ENCODE results near the gene SHROOM4. TPM values are rescaled to one million over a fixed set of nuclear protein-coding genes. Genes with fewer than 3 reads are reported as not detected.

Gene SHROOM4
- total and polyA plus RNA-seq, 5 experiments from 2014 or later: not detected

DNA sequence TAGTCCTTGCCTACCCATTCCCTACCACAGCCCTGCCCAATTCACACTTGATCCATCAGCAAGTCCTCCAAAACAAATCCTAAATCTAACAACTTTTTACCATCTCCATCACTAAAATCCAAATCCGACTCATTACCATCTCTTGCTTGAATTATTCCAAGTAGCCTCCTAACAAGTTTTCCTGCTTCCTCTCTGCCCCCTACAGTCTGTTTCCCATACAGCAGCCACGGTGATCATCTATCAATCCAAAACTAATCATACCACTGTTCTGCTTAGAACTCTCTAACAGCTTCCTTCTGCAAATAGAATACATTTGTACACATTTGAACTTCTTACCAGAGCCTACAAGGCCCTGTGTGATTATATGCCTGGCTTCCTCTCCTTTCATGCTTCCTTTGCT, 133.0 kb downstream of the SHROOM4 start:
- Mint-ChIP-seq H3K9me3 (no peaks in the 10 kb centered on the region), H3K4me3 (no peak overlapping the region), H3K36me3 (no peaks in the 10 kb centered on the region), H3K4me1 (no peaks in the 10 kb centered on the region), H3K27me3 (no peaks in the 10 kb centered on the region), H3K27ac (no peak overlapping the region)
- POLR2A ChIA-PET: no interaction called here
- no peak for DNase-seq
- ATAC-seq: no peak

GRCh38 chrX:50677789-50678188, 136.2 kb downstream of the SHROOM4 start:
- no peak overlapping the region for H3K4me3 Mint-ChIP-seq
- no peaks in the 10 kb centered on the region for H3K36me3 Mint-ChIP-seq
- H3K27ac Mint-ChIP-seq: no peak overlapping the region
- DNase-seq: no peak
- no peaks in the 10 kb centered on the region for H3K9me3 Mint-ChIP-seq
- no peak for ATAC-seq
- H3K4me1 Mint-ChIP-seq: no peaks in the 10 kb centered on the region
- H3K27me3 Mint-ChIP-seq: no peaks in the 10 kb centered on the region
- POLR2A ChIA-PET: no interaction called here

- H3K27me3 Mint-ChIP-seq: peaks cover 0 to 2% (median 0%) of the 10 kb centered on the region in 5 donors
- POLR2A ChIA-PET: no interaction called here
- H3K4me3 Mint-ChIP-seq: no peak overlapping the region
- no peak overlapping the region for H3K27ac Mint-ChIP-seq
- no peaks in the 10 kb centered on the region for H3K36me3 Mint-ChIP-seq
- DNase-seq: no peak
- no peak for ATAC-seq
- no peaks in the 10 kb centered on the region for H3K4me1 Mint-ChIP-seq
- no peaks in the 10 kb centered on the region for H3K9me3 Mint-ChIP-seq
Measured at GRCh38 chrX:50671661-50672060, 142.3 kb downstream of the SHROOM4 start.

GRCh38 chrX:50668860-50669259, 145.1 kb downstream of the SHROOM4 start:
- Mint-ChIP-seq H3K9me3 (no peaks in the 10 kb centered on the region), H3K27ac (no peak overlapping the region), H3K27me3 (peaks cover 0 to 4% (median 0%) of the 10 kb centered on the region in 5 donors), H3K36me3 (no peaks in the 10 kb centered on the region), H3K4me1 (no peaks in the 10 kb centered on the region), H3K4me3 (no peak overlapping the region)
- no peak for ATAC-seq
- POLR2A ChIA-PET: no interaction called here
- no peak for DNase-seq

GRCh38 chrX:50648156-50648555, 165.8 kb downstream of the SHROOM4 start:
- H3K9me3 Mint-ChIP-seq: no peaks in the 10 kb centered on the region
- no peak for DNase-seq
- H3K4me1 Mint-ChIP-seq: no peaks in the 10 kb centered on the region
- no peak for ATAC-seq
- H3K4me3 Mint-ChIP-seq: no peak overlapping the region
- H3K27me3 Mint-ChIP-seq: peaks cover 0 to 3% (median 0%) of the 10 kb centered on the region in 5 donors
- no peak overlapping the region for H3K27ac Mint-ChIP-seq
- POLR2A ChIA-PET: no interaction called here
- no peaks in the 10 kb centered on the region for H3K36me3 Mint-ChIP-seq

GRCh38 chrX:50644496-50644895, 169.5 kb downstream of the SHROOM4 start:
- H3K9me3 Mint-ChIP-seq: no peaks in the 10 kb centered on the region
- H3K4me3 Mint-ChIP-seq: no peak overlapping the region
- H3K4me1 Mint-ChIP-seq: no peaks in the 10 kb centered on the region
- H3K27ac Mint-ChIP-seq: no peak overlapping the region
- ATAC-seq (no peak), DNase-seq (no peak)
- peaks cover 0 to 2% (median 0%) of the 10 kb centered on the region in 5 donors for H3K27me3 Mint-ChIP-seq
- POLR2A ChIA-PET: no interaction called here
- H3K36me3 Mint-ChIP-seq: no peaks in the 10 kb centered on the region

DNA sequence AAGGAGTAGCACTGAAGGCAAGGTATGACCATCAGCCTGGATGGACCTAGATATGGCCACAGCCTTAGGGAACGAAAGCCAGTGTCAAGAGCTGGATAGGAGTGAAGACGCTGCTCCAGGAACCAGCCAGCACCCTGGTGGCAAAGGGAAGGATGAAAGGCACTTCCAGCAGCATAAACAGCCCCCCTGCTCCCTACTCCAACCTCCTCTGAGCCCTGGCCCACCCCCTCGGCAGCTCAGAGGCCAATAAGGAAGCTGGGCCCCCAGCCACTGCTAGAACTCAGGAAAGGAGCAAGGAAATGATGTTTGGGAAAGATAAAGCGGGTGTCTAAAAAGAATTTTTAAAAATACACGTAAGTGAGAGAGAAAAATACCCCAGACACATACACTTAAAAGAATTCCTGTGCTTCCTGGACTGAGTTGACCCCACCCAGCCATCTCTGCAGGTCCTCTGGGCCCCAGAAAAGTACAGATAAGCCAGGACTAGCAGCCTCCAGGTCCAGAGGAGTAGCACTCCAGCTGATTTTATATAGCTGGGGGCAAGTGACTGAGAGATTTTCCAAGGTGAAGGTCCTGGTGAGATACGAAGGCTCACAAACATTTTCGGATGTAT, 170.4 kb downstream of the SHROOM4 start:
- peaks cover 2 to 6% (median 4%) of the 10 kb centered on the region in 4 donors for H3K4me1 Mint-ChIP-seq
- no peak overlapping the region for H3K4me3 Mint-ChIP-seq
- POLR2A ChIA-PET: no interaction called here
- no peaks in the 10 kb centered on the region for H3K9me3 Mint-ChIP-seq
- H3K27ac Mint-ChIP-seq: no peak overlapping the region
- ATAC-seq (no peak), DNase-seq (no peak)
- peaks cover 0 to 2% (median 0%) of the 10 kb centered on the region in 5 donors for H3K27me3 Mint-ChIP-seq
- no peaks in the 10 kb centered on the region for H3K36me3 Mint-ChIP-seq

GRCh38 chrX:50638123-50638522, 175.9 kb downstream of the SHROOM4 start:
- peak in 4 of 10 donors; percentile 12 to 30 (median 23) for DNase-seq
- Mint-ChIP-seq H3K36me3 (no peaks in the 10 kb centered on the region), H3K27me3 (no peaks in the 10 kb centered on the region), H3K9me3 (no peaks in the 10 kb centered on the region), H3K27ac (no peak overlapping the region), H3K4me1 (peaks cover 8 to 15% (median 11%) of the 10 kb centered on the region in 4 donors), H3K4me3 (no peak overlapping the region)
- ATAC-seq: no peak
- POLR2A ChIA-PET: no interaction called here

DNA sequence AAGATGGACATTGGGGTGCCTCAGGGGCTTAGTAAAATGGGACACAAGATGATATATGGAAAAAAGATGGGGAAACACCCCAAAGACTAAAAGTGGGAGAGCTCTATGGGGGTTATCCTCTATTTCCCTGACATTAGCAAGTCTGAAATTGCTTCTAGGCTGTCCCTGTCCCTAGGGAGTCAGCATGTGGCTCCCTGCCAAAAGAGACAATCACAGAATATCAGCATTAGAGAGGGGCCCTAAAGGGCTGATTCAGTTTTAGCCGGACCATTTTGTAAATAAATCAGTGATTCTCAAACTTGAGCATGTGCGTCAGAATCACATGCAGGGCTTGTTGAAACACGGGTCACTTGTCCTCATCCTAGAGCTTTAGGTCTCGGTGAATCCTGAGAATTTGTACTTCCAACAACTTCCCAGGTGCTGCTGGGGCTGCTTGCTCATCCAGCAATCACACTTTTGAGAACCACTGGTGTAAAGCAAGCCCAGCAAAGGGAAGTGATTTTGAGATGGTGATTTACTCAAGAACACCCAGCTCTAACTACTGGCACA, 178.1 kb downstream of the SHROOM4 start:
- POLR2A ChIA-PET: no interaction called here
- H3K27ac Mint-ChIP-seq: peak overlapping the region in 1 of 10 donors; percentile 57
- no peaks in the 10 kb centered on the region for H3K36me3 Mint-ChIP-seq
- H3K9me3 Mint-ChIP-seq: no peaks in the 10 kb centered on the region
- H3K27me3 Mint-ChIP-seq: no peaks in the 10 kb centered on the region
- no peak overlapping the region for H3K4me3 Mint-ChIP-seq
- DNase-seq: no peak
- H3K4me1 Mint-ChIP-seq: peaks cover 8 to 15% (median 11%) of the 10 kb centered on the region in 4 donors
- ATAC-seq: no peak

- H3K9me3 Mint-ChIP-seq: no peaks in the 10 kb centered on the region
- POLR2A ChIA-PET: no interaction called here
- peak overlapping the region in 1 of 10 donors; percentile 57 for H3K27ac Mint-ChIP-seq
- ATAC-seq (no peak), DNase-seq (no peak)
- no peak overlapping the region for H3K4me3 Mint-ChIP-seq
- peaks cover 8 to 15% (median 11%) of the 10 kb centered on the region in 4 donors for H3K4me1 Mint-ChIP-seq
- no peaks in the 10 kb centered on the region for H3K27me3 Mint-ChIP-seq
- no peaks in the 10 kb centered on the region for H3K36me3 Mint-ChIP-seq
Measured at GRCh38 chrX:50635162-50635561, 178.8 kb downstream of the SHROOM4 start.

- Mint-ChIP-seq H3K36me3 (no peaks in the 10 kb centered on the region), H3K27me3 (peaks cover 0 to 4% (median 0%) of the 10 kb centered on the region in 5 donors), H3K27ac (no peak overlapping the region), H3K4me3 (no peak overlapping the region), H3K4me1 (no peaks in the 10 kb centered on the region), H3K9me3 (no peaks in the 10 kb centered on the region)
- DNase-seq (no peak), ATAC-seq (no peak)
- POLR2A ChIA-PET: no interaction called here
Measured at GRCh38 chrX:50629774-50630173, 184.2 kb downstream of the SHROOM4 start.

DNA sequence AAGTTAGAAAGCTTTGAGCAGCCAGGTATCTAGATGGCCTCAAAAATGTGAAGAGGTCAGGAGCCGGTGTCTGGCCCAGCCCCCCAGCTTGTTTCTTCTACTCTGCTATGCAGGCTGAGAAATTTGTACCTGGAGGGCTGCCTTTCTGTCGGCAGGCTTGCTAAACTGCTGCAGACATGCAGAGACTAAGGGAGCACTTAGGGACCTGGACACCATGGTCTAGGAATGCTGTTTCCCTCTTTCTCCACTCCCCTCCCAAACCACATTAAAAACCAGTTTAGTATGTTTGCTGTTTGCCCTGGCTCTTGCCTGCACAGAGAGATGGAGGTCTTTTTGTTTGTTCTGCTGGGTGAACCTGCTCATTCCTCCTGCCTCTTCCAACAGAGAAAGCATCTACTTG, 186.3 kb downstream of the SHROOM4 start:
- no peaks in the 10 kb centered on the region for H3K4me1 Mint-ChIP-seq
- H3K27me3 Mint-ChIP-seq: peaks cover 0 to 8% (median 0%) of the 10 kb centered on the region in 5 donors
- no peak for ATAC-seq
- H3K36me3 Mint-ChIP-seq: no peaks in the 10 kb centered on the region
- H3K9me3 Mint-ChIP-seq: no peaks in the 10 kb centered on the region
- DNase-seq: no peak
- POLR2A ChIA-PET: no interaction called here
- no peak overlapping the region for H3K27ac Mint-ChIP-seq
- H3K4me3 Mint-ChIP-seq: no peak overlapping the region

DNA sequence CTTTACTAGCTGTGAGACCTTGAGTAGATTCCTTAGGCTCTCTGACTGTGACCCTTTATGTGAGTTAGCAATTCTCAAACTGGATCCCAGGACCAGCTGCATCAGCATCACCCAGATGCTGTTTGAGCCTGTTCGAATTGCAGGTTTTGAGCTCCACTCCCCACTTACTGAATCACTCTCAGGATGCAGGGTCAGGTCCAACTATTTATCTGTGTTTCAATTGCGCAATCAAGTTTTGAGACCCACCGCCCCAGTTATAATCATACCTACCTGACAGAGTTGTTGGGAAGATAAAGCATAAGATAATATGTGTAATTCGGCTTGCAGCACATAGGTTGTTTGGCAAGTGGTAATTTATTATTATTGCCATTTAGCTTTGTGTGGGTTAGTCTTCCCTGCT, 187.6 kb downstream of the SHROOM4 start:
- Mint-ChIP-seq H3K9me3 (no peaks in the 10 kb centered on the region), H3K27ac (no peak overlapping the region), H3K27me3 (peaks cover 0 to 8% (median 2%) of the 10 kb centered on the region in 5 donors), H3K4me1 (no peaks in the 10 kb centered on the region), H3K36me3 (no peaks in the 10 kb centered on the region), H3K4me3 (no peak overlapping the region)
- ATAC-seq (no peak), DNase-seq (no peak)
- POLR2A ChIA-PET: no interaction called here

GRCh38 chrX:50622751-50623150, 191.2 kb downstream of the SHROOM4 start:
- Mint-ChIP-seq H3K4me1 (no peaks in the 10 kb centered on the region), H3K36me3 (no peaks in the 10 kb centered on the region), H3K27me3 (peaks cover 0 to 8% (median 2%) of the 10 kb centered on the region in 5 donors), H3K9me3 (no peaks in the 10 kb centered on the region), H3K27ac (no peak overlapping the region), H3K4me3 (no peak overlapping the region)
- ATAC-seq: no peak
- POLR2A ChIA-PET: no interaction called here
- no peak for DNase-seq

All from naive thymus-derived CD8-positive, alpha-beta T cell (primary cell).